Measurements from ENCODE around the gene DLG5. TPM values are rescaled to one million over a fixed set of nuclear protein-coding genes. Genes with fewer than 3 reads are reported as not detected.

Gene DLG5
- polyA plus RNA-seq, 2 of the 4 experiments (the other 2 are of a cell fraction): 17.0 to 30.9 TPM

- 89% methylated on average over 17 of the region's 23 CpGs for WGBS (ENCODE audit: missing lambda C conversion rate)
- Histone ChIP-seq H3K4me2 (no peak overlapping the region), H3K4me3 (no peak overlapping the region), H3K27ac (no peak overlapping the region), H3K4me1 (no peaks in the 10 kb centered on the region), H3K9me3 (no peaks in the 10 kb centered on the region)
- FAIRE-seq: no peak
- no peak for DNase-seq (ENCODE audit: low read depth in 1 of 2, low spot score in 1 of 2)
- POLR2A ChIA-PET: no interaction called here
- TF ChIP-seq, protein P1, sequence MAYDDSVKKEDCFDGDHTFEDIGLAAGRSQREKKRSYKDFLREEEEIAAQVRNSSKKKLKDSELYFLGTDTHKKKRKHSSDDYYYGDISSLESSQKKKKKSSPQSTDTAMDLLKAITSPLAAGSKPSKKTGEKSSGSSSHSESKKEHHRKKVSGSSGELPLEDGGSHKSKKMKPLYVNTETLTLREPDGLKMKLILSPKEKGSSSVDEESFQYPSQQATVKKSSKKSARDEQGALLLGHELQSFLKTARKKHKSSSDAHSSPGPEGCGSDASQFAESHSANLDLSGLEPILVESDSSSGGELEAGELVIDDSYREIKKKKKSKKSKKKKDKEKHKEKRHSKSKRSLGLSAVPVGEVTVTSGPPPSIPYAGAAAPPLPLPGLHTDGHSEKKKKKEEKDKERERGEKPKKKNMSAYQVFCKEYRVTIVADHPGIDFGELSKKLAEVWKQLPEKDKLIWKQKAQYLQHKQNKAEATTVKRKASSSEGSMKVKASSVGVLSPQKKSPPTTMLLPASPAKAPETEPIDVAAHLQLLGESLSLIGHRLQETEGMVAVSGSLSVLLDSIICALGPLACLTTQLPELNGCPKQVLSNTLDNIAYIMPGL (CRISPR knock-in tag; IDR thresholded peaks at IDR 0.05; ENCODE audit: borderline replicate concordance): no peak
- TF ChIP-seq HOXB13 (CRISPR knock-in tag; IDR thresholded peaks at IDR 0.05; ENCODE audit: low read depth): no peak
- no peak for TF ChIP-seq TP53 (CRISPR knock-in tag; IDR thresholded peaks at IDR 0.05)
- TF ChIP-seq KDM1A (IDR thresholded peaks at IDR 0.05; ENCODE audit: low read depth): no peak
- TF ChIP-seq ZSCAN20 (CRISPR knock-in tag; IDR thresholded peaks at IDR 0.05): no peak
- TF ChIP-seq BHLHE40 (IDR thresholded peaks at IDR 0.05; ENCODE audit: low read depth, low read length): no peak
- TF ChIP-seq HOXA7 (CRISPR knock-in tag; IDR thresholded peaks at IDR 0.05): no peak
- TF ChIP-seq FOSB (CRISPR knock-in tag; IDR thresholded peaks at IDR 0.05): no peak
- TF ChIP-seq ZNF302 (CRISPR knock-in tag; IDR thresholded peaks at IDR 0.05): no peak
- TF ChIP-seq, protein P2, sequence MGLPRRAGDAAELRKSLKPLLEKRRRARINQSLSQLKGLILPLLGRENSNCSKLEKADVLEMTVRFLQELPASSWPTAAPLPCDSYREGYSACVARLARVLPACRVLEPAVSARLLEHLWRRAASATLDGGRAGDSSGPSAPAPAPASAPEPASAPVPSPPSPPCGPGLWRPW (IDR thresholded peaks at IDR 0.05): no peak
- TF ChIP-seq, protein P3, sequence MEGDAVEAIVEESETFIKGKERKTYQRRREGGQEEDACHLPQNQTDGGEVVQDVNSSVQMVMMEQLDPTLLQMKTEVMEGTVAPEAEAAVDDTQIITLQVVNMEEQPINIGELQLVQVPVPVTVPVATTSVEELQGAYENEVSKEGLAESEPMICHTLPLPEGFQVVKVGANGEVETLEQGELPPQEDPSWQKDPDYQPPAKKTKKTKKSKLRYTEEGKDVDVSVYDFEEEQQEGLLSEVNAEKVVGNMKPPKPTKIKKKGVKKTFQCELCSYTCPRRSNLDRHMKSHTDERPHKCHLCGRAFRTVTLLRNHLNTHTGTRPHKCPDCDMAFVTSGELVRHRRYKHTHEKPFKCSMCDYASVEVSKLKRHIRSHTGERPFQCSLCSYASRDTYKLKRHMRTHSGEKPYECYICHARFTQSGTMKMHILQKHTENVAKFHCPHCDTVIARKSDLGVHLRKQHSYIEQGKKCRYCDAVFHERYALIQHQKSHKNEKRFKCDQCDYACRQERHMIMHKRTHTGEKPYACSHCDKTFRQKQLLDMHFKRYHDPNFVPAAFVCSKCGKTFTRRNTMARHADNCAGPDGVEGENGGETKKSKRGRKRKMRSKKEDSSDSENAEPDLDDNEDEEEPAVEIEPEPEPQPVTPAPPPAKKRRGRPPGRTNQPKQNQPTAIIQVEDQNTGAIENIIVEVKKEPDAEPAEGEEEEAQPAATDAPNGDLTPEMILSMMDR (IDR thresholded peaks at IDR 0.05): no peak
- TF ChIP-seq RCOR1 (IDR thresholded peaks at IDR 0.05; ENCODE audit: low read depth, low read length): no peak
- no peak for TF ChIP-seq EP300 (IDR thresholded peaks at IDR 0.05)
- TF ChIP-seq KDM5A (IDR thresholded peaks at IDR 0.05): no peak
- TF ChIP-seq RNF2 (IDR thresholded peaks at IDR 0.05; ENCODE audit: borderline replicate concordance, low read depth): no peak
- no peak for TF ChIP-seq RAD21 (conservative IDR thresholded peaks at IDR 0.05 in 1 of 2, IDR thresholded peaks at IDR 0.05 in 1 of 2)
- CTCF ChIA-PET: no interaction called here
- ATAC-seq: no peak
These were observed 132.1 kb downstream of the DLG5 start for GRCh38 chr10:77794256-77795142.

GRCh38 chr10:77793831-77794230 lies 132.7 kb downstream of the DLG5 start:
- DNase-seq (ENCODE audit: low read depth in 1 of 2, low spot score in 1 of 2) (no peak), FAIRE-seq (no peak), ATAC-seq (no peak)
- ChIA-PET CTCF (no interaction called here), POLR2A (no interaction called here)
- WGBS (ENCODE audit: missing lambda C conversion rate): 88% methylated on average over 7 of the region's 7 CpGs
- Histone ChIP-seq H3K27ac (no peak overlapping the region), H3K4me2 (no peak overlapping the region), H3K4me3 (no peak overlapping the region), H3K9me3 (no peaks in the 10 kb centered on the region), H3K4me1 (no peaks in the 10 kb centered on the region)
- TF ChIP-seq ELK1 (IDR thresholded peaks at IDR 0.05; ENCODE audit: low read depth, low read length) (no peak), HDAC2 (IDR thresholded peaks at IDR 0.05) (no peak), POLR2AphosphoS2 (conservative IDR thresholded peaks at IDR 0.05; ENCODE audit: low read length) (no peak), MAZ (IDR thresholded peaks at IDR 0.05; ENCODE audit: borderline replicate concordance, low read depth, low read length) (no peak)

Measured in A549 (cell line).